Mucosa of descending colon (tissue), 3 donors: ENCODE results near the gene PKD2. TPM values are rescaled to one million over a fixed set of nuclear protein-coding genes. Genes with fewer than 3 reads are reported as not detected.

Experiments used
- ATAC-seq: fragments of 200-7000 bp; cut with Tn5 transposase; one replicate; pipeline ENCODE4 v1.9.1; 2020; ENCODE audit warnings: mild to moderate bottlenecking, moderate library complexity
- DNase-seq, 3 donors: peaks; one replicate each; pipeline ENCODE4 v3.0.0-alpha.2; 2020
- H3K36me3 ChIP-seq: fragments of 200-600 bp; one replicate; pipeline ENCODE4 v1.8.0; 2021; ENCODE audit warnings: low read depth, mild to moderate bottlenecking
- H3K4me1 ChIP-seq: fragments of 200-600 bp; one replicate; pipeline ENCODE4 v1.8.0; 2021; ENCODE audit warnings: low read depth, mild to moderate bottlenecking
- H3K4me3 ChIP-seq: fragments of 200-600 bp; one replicate; pipeline ENCODE4 v1.8.0; 2021; ENCODE audit warnings: mild to moderate bottlenecking
- H3K9me3 ChIP-seq: fragments of 200-600 bp; one replicate; pipeline ENCODE4 v1.8.0; 2021; ENCODE audit warnings: mild to moderate bottlenecking
- intact Hi-C, 2 donors: fragments of 100-400 bp; cut with DNase I in 1 of 2; cut with micrococcal nuclease in 1 of 2; formaldehyde crosslinking; loops; one replicate each; pipeline versions ENCODE4 v1.11.0 to v1.11.1; 2022; cut with DNase I, micrococcal nuclease
- total RNA-seq, 3 donors: library from RNA; stranded (reverse); fragmentation: NEBNext Ultra II Directional in 2 of 3; extraction: Animal tissue kit (Norgen Biotek cat#: 25700) in 2 of 3; gene quantifications; one replicate each; pipeline versions ENCODE4 v1.2.1 to v1.2.4, GENCODE V29; 2021 to 2023
- TF ChIP-seq, protein P1 (sequence below): fragments of 200-600 bp; IDR thresholded peaks from one replicate; pipeline ENCODE4 v1.8.0; 2022; ENCODE audit warnings: antibody characterized with exemption, mild to moderate bottlenecking
- donor health status: DM: no; HTN: no; CAD: no; lungs with moderate emphysema.
- donor health status: DM: no; HTN: no; CAD: no.
- donor health status: DM: no; HTN: yes; CAD: no.

PKD2 gene
- total RNA-seq, 3 donors from 2014 or later: 7.0 to 53.3 (median 7.4) TPM

DNA sequence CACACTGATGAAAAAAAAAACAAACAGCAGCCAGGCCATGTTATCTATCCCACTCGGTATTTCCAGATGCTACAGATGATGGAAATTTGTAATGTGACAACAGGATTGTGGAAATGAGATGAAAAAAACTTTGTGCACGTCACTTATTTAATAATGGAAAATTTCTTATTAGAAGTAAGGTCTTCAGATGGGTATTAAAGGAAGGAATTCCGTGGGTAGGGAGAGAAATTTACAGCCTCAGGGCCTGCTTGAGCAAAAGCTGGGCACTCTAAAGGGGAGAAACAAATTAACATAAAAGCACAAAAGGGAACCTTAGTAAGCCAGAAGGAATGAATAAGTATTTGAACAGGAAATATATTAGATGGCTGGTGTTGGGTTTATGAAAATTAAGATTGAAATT, 4.2 kb upstream of the PKD2 start:
- intact Hi-C loops: no loop called here
- DNase-seq: no peak

DNA sequence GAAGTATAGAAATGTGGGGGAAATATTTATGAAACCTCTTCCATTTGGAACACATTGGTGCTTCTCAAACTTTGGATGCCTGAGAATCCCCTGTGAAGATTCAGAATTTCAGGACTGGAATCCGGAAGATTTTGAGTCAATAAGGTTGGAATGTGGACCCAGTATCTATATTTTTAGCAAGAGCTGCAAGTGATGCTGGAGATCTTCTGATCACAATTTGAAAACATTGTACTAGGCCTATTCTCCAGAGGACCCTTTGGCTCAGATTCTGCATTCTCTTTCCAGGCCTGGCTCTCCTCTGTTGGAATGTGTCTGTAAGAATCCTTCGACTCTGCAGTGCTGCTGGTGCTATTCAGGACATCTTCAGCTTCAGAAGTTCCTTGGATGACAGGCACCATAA, 2.4 kb upstream of the PKD2 start:
- ATAC-seq (no peak), DNase-seq (no peak)
- H3K9me3 ChIP-seq: no peaks in the 10 kb centered on the region
- H3K4me1 ChIP-seq: peaks cover 6% of the 10 kb centered on the region
- intact Hi-C loops: no loop called here
- H3K4me3 ChIP-seq: no peak overlapping the region
- TF ChIP-seq, protein P1, sequence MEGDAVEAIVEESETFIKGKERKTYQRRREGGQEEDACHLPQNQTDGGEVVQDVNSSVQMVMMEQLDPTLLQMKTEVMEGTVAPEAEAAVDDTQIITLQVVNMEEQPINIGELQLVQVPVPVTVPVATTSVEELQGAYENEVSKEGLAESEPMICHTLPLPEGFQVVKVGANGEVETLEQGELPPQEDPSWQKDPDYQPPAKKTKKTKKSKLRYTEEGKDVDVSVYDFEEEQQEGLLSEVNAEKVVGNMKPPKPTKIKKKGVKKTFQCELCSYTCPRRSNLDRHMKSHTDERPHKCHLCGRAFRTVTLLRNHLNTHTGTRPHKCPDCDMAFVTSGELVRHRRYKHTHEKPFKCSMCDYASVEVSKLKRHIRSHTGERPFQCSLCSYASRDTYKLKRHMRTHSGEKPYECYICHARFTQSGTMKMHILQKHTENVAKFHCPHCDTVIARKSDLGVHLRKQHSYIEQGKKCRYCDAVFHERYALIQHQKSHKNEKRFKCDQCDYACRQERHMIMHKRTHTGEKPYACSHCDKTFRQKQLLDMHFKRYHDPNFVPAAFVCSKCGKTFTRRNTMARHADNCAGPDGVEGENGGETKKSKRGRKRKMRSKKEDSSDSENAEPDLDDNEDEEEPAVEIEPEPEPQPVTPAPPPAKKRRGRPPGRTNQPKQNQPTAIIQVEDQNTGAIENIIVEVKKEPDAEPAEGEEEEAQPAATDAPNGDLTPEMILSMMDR: no peak
- no peaks in the 10 kb centered on the region for H3K36me3 ChIP-seq

More for the DNA sequence above, 4.2 kb upstream of the PKD2 start:
- ATAC-seq: no peak
- no peak overlapping the region for H3K4me3 ChIP-seq
- H3K9me3 ChIP-seq: no peaks in the 10 kb centered on the region
- TF ChIP-seq, protein P1: no peak
- H3K36me3 ChIP-seq: no peaks in the 10 kb centered on the region
- H3K4me1 ChIP-seq: no peaks in the 10 kb centered on the region

DNA sequence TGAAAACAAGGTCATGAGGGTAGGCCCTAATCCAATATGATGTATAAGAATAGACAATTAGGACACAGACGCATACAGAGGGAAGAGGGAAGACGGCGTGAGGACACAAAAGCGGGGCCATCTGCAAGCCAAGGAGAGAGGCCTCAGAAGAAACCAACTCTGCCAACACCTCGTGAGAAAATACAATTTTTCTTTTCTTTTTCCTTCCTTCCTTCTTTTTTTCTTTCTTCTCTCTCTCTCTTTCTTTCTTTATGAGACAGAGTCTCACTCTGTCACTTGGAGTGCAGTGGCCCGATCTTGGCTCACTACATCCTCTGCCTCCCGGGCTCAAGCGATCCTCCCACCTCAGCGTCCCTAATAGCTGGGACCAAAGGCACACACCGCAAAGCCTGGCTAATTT, 1.5 kb upstream of the PKD2 start:
- TF ChIP-seq, protein P1: no peak
- DNase-seq: no peak
- Histone ChIP-seq H3K4me3 (no peak overlapping the region), H3K4me1 (peaks cover 6% of the 10 kb centered on the region), H3K36me3 (no peaks in the 10 kb centered on the region), H3K9me3 (no peaks in the 10 kb centered on the region)
- no peak for ATAC-seq
- intact Hi-C loops: no loop called here

DNA sequence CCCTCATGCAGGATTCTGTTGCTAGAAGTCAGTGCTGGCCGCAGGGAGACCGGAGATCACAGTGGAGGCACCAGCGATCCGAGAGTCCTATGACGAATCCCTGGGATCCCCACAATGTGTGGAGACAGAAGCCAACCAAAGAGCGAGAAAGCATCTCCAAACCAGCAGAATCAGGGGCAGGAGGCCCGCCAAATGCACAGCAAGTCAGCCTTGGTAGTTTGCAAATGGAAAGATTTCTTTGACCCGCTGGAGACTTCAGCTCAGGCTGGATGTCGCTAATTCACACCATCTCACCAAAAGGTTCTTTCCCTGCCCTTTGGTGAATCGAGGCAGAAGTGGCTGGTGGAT, 505 bp upstream of the PKD2 start:
- intact Hi-C loops: no loop called here
- peaks cover 6% of the 10 kb centered on the region for H3K4me1 ChIP-seq
- H3K4me3 ChIP-seq: no peak overlapping the region
- no peaks in the 10 kb centered on the region for H3K9me3 ChIP-seq
- ATAC-seq (no peak), DNase-seq (peak in 2 of 3 donors; percentile 6 to 25)
- TF ChIP-seq, protein P1: no peak
- H3K36me3 ChIP-seq: no peaks in the 10 kb centered on the region

DNA sequence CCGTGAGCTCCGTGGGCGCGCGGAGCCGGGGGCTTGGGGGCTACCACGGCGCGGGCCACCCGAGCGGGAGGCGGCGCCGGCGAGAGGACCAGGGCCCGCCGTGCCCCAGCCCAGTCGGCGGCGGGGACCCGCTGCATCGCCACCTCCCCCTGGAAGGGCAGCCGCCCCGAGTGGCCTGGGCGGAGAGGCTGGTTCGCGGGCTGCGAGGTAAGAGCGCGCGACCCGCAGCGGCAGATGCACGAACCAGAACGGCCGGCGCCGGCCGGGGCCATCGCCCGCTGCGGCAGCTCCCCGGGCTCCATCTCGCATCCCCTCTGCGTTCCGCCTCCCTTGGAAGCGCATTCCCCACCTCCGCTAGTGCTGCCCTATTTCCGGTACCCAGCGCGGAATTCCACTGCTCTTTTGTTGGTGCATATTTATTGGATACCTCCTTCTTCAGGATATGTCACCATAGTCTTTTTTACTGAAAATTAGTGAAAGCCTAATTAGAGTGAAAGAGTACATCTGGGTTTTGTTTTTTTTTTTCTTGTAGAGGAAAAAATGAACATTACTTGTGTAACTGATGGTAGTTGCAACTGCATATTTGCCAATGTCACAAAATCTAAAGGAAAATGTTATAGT, 797 bp downstream of the PKD2 start:
- Histone ChIP-seq H3K36me3 (no peaks in the 10 kb centered on the region), H3K4me1 (peaks cover 6% of the 10 kb centered on the region), H3K9me3 (no peaks in the 10 kb centered on the region), H3K4me3 (peak overlapping the region; percentile 73)
- ATAC-seq: peak; percentile 57
- intact Hi-C loops: no loop called here
- DNase-seq: peak; percentile 30 to 55 (median 55)
- TF ChIP-seq, protein P1: no peak

DNA sequence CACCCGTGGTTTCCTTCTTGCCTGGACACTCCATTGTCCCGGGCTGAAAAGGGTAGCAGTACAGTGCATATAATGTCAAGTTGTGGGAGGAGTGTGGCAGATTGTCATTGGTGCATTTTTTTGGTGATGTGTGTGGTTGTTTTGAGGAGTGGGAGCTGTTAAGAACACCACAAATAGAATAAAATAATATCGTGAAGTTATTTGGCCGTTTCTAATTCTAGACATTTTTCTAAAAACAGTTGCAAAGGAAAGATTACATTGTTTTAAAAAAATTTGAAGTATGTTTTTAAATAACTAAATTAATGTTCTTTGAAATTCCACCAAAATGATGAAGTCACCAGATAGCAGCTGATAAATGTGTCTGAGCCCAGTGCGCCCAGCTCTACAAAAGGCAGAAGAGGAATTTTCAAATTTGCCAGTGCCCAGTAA, 1.3 kb downstream of the PKD2 start:
- H3K4me1 ChIP-seq: peaks cover 6% of the 10 kb centered on the region
- no peaks in the 10 kb centered on the region for H3K9me3 ChIP-seq
- H3K4me3 ChIP-seq: no peak overlapping the region
- DNase-seq (no peak), ATAC-seq (no peak)
- intact Hi-C loops: no loop called here
- TF ChIP-seq, protein P1: no peak
- no peaks in the 10 kb centered on the region for H3K36me3 ChIP-seq
